ENCODE data around the gene ACTL6B. TPM values are rescaled to one million over a fixed set of nuclear protein-coding genes. Genes with fewer than 3 reads are reported as not detected.

ACTL6B gene
- total RNA-seq, 4 donors from 2014 or later: not detected

DNA sequence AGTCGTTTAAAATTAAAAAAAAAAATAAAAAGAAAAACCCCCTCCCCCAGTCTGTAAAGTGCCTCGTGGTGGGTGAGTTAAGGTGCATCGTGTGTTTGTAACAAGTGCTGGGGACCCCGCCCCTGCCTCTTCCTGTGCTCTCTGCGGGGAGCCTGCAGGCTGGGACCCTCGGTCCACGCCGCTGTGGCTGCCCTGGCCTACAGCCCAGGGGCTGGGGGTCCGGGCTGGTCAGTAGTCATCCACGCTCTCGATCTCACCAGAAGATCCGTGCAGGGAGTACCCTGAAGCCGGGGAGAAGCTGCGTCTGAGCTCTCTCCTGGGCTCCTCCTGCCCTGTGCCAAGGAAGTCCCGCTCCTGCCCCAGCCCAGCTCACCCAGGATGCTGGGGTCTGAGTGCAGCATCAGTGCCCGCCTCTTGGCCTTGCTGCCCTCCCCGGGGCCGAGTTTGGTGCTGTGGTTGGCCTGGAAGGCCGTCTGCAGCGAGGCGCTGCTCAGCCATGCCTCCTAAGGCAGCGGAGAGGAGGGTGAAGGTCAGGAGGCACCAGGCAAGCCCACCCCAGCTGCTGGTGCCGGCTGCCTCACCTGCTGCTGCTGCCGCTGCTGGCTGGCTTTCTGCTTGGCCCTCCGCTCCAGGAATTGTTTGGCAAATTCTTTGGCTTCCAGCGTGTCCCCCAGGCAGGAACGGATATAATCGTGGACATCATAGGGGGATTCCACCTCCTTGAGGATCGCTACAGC lies 25.4 kb upstream of the ACTL6B start:
- intact Hi-C loops (cut with DNase I; ENCODE audit: low total_unique reads): no loop called here
- no peak overlapping the region for H3K4me3 ChIP-seq (ENCODE audit: low read depth, poor library complexity, severe bottlenecking)
- peak in 1 of 2 donors; percentile 82 for DNase-seq (ENCODE audit: low spot score in 2 of 2)
- WGBS, 2 donors: 81% methylated on average over 28 to 29 of the region's 29 CpGs
- TF ChIP-seq, protein P1, sequence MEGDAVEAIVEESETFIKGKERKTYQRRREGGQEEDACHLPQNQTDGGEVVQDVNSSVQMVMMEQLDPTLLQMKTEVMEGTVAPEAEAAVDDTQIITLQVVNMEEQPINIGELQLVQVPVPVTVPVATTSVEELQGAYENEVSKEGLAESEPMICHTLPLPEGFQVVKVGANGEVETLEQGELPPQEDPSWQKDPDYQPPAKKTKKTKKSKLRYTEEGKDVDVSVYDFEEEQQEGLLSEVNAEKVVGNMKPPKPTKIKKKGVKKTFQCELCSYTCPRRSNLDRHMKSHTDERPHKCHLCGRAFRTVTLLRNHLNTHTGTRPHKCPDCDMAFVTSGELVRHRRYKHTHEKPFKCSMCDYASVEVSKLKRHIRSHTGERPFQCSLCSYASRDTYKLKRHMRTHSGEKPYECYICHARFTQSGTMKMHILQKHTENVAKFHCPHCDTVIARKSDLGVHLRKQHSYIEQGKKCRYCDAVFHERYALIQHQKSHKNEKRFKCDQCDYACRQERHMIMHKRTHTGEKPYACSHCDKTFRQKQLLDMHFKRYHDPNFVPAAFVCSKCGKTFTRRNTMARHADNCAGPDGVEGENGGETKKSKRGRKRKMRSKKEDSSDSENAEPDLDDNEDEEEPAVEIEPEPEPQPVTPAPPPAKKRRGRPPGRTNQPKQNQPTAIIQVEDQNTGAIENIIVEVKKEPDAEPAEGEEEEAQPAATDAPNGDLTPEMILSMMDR (IDR thresholded peaks at IDR 0.05): no peak
- no peak for TF ChIP-seq POLR2A (IDR thresholded peaks at IDR 0.05)

DNA sequence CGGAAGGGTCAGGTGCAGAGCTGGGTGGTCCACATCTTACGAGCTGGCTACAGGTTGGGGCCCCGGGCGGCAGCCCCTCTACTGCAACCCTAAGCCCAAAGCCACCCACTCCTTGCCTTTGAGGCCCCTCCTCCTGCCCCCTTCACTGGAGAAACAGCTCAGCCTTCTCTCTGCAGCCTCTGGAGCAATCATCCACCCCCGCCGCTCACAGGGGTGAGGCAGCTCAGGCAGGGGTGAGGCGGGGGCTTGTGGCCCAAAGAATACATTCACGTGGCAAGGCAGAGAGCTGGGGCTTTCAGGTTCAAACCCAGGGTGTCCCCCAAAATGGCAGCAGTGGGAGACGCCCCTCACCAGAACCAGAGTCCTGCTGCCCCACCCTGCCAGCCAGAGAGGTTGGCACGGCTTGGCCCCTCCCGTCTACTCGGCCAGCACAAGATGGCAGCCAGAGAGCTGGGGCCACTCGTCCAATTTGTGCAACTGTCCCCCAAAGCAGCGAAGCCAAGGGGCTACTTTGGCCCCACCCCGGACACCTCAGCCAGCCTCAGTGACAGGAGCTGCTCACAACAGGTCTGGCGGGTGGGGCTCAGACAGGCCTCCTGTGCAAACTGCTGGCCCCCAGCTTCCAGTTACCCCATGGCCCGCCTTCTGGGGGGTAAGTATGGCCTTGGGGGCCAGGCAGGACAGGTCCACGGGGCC lies 24.5 kb upstream of the ACTL6B start:
- WGBS, 2 donors: 66 to 74% methylated on average over 17 to 18 of the region's 18 CpGs
- intact Hi-C loops (cut with DNase I; ENCODE audit: low total_unique reads): no loop called here

GRCh38 chr7:100679927-100680575 lies 23.8 kb upstream of the ACTL6B start:
- no peak overlapping the region for H3K4me3 ChIP-seq (ENCODE audit: low read depth, poor library complexity, severe bottlenecking)
- DNase-seq (ENCODE audit: low spot score in 2 of 2): peak; percentile 75 to 90
- WGBS, 2 donors: 49 to 56% methylated on average over 13 of the region's 13 CpGs
- intact Hi-C loops (cut with DNase I; ENCODE audit: low total_unique reads): no loop called here
- no peak for TF ChIP-seq POLR2A (IDR thresholded peaks at IDR 0.05)
- TF ChIP-seq, protein P1 (IDR thresholded peaks at IDR 0.05): no peak

More for the DNA sequence above, 24.5 kb upstream of the ACTL6B start:
- H3K4me3 ChIP-seq (ENCODE audit: low read depth, poor library complexity, severe bottlenecking): no peak overlapping the region
- TF ChIP-seq POLR2A (IDR thresholded peaks at IDR 0.05): no peak
- TF ChIP-seq, protein P1 (IDR thresholded peaks at IDR 0.05): no peak
- peak in 1 of 2 donors; percentile 87 for DNase-seq (ENCODE audit: low spot score in 2 of 2)

- WGBS, 2 donors: 71% methylated on average over 13 of the region's 13 CpGs
- H3K4me3 ChIP-seq (ENCODE audit: low read depth, poor library complexity, severe bottlenecking): no peak overlapping the region
- DNase-seq (ENCODE audit: low spot score in 2 of 2): peak in 1 of 2 donors; percentile 88
- TF ChIP-seq POLR2A (IDR thresholded peaks at IDR 0.05): no peak
- TF ChIP-seq, protein P1 (IDR thresholded peaks at IDR 0.05): no peak
- intact Hi-C loops (cut with DNase I; ENCODE audit: low total_unique reads): no loop called here
Observed at GRCh38 chr7:100679129-100679926, 23.1 kb upstream of the ACTL6B start.

GRCh38 chr7:100678291-100678984 lies 22.2 kb upstream of the ACTL6B start:
- no peak for TF ChIP-seq POLR2A (IDR thresholded peaks at IDR 0.05)
- TF ChIP-seq, protein P1 (IDR thresholded peaks at IDR 0.05): no peak
- intact Hi-C loops (cut with DNase I; ENCODE audit: low total_unique reads): no loop called here
- H3K4me3 ChIP-seq (ENCODE audit: low read depth, poor library complexity, severe bottlenecking): no peak overlapping the region
- no peak for DNase-seq (ENCODE audit: low spot score in 2 of 2)
- WGBS, 2 donors: 65 to 70% methylated on average over 34 to 35 of the region's 35 CpGs
